Measurements from ENCODE around the gene HDGFL2.
"Not testable (repeated sequence)": the region's sequence is repeated elsewhere in the genome, so short reads cannot be mapped to it uniquely, and the experiment has no call there.

The HDGFL2 gene

DNA sequence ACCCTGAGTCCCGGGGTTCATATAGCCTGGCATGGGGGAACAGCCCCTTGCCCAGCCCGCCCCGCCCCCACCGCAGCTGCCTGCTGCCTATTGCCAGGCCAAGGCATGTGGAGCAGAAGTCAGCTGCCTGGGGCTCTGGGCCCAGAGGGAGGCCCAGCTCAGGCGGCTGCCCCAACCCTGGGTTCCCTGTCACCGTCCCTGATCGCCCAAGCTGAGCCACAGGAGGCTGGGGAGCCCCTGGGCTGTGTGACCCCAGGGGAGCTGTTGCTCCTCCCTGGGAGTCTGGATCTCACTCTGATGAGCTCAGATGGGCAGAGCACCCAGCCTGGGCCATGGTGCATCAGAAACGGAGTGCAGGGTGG is 44.8 kb downstream of the HDGFL2 start:
- DNase-seq (ENCODE audit: low read depth): no peak

GRCh38 chr19:4517451-4518057 is 45.5 kb downstream of the HDGFL2 start:
- no peak for DNase-seq (ENCODE audit: low read depth)

GRCh38 chr19:4518345-4519171 is 46.5 kb downstream of the HDGFL2 start, which contains the start of gene PLIN4:
Gene PLIN4, minus strand, starts transcription at chr19:4518486. Its CDS starts 214 bp downstream, at chr19:4518272.
- DNase-seq (ENCODE audit: low read depth): no peak

GRCh38 chr19:4519172-4519496 is 47.0 kb downstream of the HDGFL2 start:
- no peak for DNase-seq (ENCODE audit: low read depth)

- DNase-seq (ENCODE audit: low read depth): no peak
These were observed 47.6 kb downstream of the HDGFL2 start for GRCh38 chr19:4519521-4520277.

- DNase-seq (ENCODE audit: low read depth): no peak
These were observed 49.2 kb downstream of the HDGFL2 start for GRCh38 chr19:4521170-4521887.

- DNase-seq (ENCODE audit: low read depth): no peak
These were observed 49.8 kb downstream of the HDGFL2 start for GRCh38 chr19:4521888-4522242.

- no peak for DNase-seq (ENCODE audit: low read depth)
These were observed 50.4 kb downstream of the HDGFL2 start for GRCh38 chr19:4522291-4523002.

DNA sequence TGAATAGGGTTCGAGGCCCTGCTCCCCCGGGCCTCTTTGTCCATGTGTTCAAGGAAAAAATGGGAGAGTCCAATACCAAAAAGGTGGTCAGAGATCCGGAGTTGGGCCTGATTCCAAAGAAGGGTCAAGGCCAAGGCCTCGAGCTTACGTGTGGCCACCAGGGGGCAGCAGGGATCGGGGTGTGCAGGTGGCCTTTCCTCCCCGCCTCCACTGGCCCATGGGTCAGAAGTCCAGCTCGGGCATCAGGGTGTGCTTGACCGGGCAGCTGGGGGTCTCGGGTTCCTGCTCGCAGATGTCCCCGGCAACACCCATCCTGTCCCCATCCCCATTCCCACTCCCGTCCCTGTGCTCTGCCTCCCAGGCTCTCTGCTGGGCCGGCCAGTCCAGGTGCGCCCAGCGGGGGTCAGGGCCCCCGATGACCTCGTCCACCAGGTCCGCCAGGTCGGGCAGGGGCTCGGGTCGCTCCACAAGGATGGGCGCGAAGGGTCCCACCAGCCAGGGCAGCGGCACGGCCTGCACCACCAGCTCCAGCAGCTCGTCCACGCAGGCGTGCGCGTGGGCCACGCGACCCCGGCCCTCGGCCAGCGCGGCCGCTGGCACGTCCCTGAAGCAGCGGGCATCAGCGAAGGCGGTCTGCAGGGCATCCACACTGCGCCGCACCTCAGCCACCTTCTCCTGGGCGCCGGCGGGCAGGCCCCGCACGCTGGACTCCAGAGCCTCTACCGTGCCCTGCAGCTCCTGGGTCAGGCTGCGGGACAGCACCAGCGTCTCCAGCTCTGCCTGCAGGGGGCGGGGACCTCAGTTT is 51.4 kb downstream of the HDGFL2 start:
- peak; percentile 20 for DNase-seq (ENCODE audit: low read depth)

GRCh38 chr19:4524808-4525562 is 52.9 kb downstream of the HDGFL2 start:
- peak; percentile 64 for DNase-seq (ENCODE audit: low read depth)

GRCh38 chr19:4525563-4526002 is 53.5 kb downstream of the HDGFL2 start:
- no peak for DNase-seq (ENCODE audit: low read depth)

DNA sequence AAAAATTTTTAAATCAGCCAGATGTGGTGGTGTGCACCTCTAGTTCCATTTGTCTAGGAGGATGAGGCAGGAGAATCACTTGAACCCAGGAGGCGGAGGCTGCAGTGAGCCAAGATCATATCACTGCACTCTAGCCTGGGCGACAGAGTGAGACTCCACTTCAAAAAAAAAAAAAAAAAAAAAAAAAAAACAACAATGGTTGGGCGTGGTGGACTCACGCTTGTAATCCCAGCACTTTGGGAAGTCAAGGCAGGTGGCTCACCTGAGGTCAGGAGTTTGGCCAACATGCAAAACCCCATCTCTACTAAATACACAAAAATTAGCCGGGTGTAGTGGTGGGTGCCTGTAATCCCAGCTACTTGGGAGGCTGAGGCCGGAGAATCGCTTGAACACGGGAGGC is 55.3 kb downstream of the HDGFL2 start:
- DNase-seq (ENCODE audit: low read depth): not testable (repeated sequence)

- DNase-seq (ENCODE audit: low read depth): no peak
These were observed 56.7 kb downstream of the HDGFL2 start for GRCh38 chr19:4528843-4529242.

GRCh38 chr19:4529924-4530522 is 57.9 kb downstream of the HDGFL2 start:
- no peak for DNase-seq (ENCODE audit: low read depth)

GRCh38 chr19:4531562-4532165 is 59.6 kb downstream of the HDGFL2 start:
- no peak for DNase-seq (ENCODE audit: low read depth)

DNA sequence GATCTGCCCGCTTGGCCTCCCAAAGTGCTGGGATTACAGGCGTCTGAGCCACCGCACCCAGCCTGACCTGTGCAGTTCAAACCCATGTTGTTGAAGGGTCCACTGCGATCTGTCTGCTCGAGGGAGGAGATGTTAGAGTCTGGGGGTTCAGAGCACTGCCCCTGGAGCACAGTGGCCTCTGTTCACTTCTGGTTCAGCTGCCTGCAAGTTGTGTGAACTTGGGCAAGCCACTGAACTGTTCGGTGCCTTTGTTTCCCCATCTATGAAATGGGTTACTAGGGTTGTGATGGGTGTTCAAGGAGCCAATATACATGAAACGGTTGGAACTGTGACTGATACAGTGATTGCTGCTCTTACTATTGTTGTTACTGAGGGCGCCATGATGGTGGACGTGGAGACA is 61.2 kb downstream of the HDGFL2 start:
- no peak for DNase-seq (ENCODE audit: low read depth)

DNA sequence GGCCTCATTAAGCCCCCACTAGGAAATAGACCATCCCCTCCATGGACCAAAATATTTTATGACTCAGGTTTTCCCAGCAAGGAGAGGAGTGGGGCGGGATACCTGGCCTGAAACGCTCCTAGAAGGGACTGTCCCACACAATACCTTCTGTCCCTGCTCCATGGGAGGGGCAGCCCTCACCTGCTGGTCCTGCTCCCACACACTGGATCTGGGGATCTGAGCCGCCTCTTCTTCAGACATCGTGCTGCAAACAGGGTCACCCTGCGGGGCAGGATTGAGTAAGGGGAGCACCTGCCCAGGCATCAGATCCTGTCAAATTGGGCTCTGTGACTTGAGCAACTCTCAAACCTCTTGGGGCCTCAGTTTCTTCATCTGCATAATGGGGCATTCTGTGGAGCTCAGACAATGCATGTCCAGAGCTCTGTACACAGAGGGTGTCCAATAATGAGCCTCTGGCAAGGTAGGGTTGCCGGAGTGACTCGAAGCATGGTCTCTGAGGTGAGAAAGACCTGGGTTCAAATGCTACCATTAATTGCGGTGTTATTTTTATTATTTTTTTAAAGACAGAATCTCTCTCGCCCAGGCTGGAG is 61.8 kb downstream of the HDGFL2 start:
- DNase-seq (ENCODE audit: low read depth): no peak

DNA sequence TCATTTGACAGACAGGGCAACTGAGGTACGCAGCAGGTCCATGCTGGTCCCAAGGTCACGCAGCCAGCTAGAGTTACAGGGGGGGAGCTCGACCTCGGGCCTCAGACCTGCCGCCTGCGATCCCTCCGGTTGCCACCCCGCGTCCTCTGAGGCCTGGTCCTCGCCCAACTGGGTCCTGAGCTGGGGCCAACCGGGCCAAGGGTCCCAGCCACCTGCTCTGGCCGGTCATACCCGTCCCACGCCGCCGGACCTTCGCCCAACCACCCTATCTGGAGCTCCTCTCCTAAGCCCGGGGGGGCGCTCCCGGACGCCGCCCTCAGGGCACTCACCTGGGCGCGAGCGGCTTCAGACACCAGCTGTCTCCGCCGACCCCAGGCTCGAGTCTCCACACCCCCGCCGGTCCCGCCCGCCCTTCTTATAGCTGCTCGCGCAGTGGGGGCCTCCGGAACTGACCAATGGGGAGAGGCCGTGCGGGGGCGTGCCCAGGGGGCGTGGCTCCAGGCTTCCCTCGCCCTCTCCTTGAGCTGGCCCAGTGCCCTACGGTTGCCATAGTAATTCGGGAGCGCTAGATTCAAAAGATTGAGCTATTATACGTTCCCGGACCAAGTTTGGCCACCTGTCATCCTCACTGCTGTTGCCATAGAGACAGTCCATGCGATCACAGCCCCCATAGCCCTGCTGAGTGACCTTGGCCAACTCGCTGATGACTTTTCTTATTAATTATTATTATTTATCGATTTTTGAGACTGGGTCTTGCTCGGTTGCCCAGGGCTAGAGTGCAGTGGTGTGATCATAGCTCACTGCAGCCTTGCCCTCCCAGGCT is 63.0 kb downstream of the HDGFL2 start, which contains the start of gene PLIN5:
PLIN5 (minus strand) TSS at position 389 of the 823 bp plus-strand sequence. CDS start 1,150 bp downstream, outside the sequence.
- DNase-seq (ENCODE audit: low read depth): peak; percentile 34

All from activated T-cell treated with anti-CD3 and anti-CD28 coated beads for 48 hours (primary cell).